Suprapubic skin (tissue), 4 donors: ENCODE results near the gene DECR2. TPM values are rescaled to one million over a fixed set of nuclear protein-coding genes. Genes with fewer than 3 reads are reported as not detected.

ENCODE experiments used
- DNase-seq, 2 donors: peaks; one replicate each; pipeline ENCODE4 v3.0.0-alpha.2; 2019; ENCODE audit warnings: low spot score in 2 of 2
- H3K27ac ChIP-seq: fragments of 200-600 bp; sonication (generic); one replicate; pipeline ENCODE4 v1.5.1; 2019
- H3K27me3 ChIP-seq: fragments of 200-600 bp; sonication (generic); one replicate; pipeline ENCODE4 v1.5.1; 2019
- H3K36me3 ChIP-seq: fragments of 200-600 bp; sonication (generic); one replicate; pipeline ENCODE4 v1.5.1; 2019
- H3K4me1 ChIP-seq: fragments of 200-600 bp; sonication (generic); one replicate; pipeline ENCODE4 v1.5.1; 2019
- H3K4me3 ChIP-seq: fragments of 200-600 bp; sonication (generic); one replicate; pipeline ENCODE4 v1.5.1; 2019; ENCODE audit warnings: mild to moderate bottlenecking
- H3K9me3 ChIP-seq: fragments of 200-600 bp; sonication (generic); one replicate; pipeline ENCODE4 v1.5.1; 2019
- CTCF ChIP-seq, 2 donors: fragments of 200-600 bp in 1 of 2; fragments of 450-650 bp in 1 of 2; sonication (generic) in 1 of 2; IDR thresholded peaks; one replicate each; pipeline ENCODE4 v1.5.1; 2016 to 2019; ENCODE audit warnings: antibody characterized with exemption in 2 of 2, mild to moderate bottlenecking in 1 of 2, moderate library complexity in 1 of 2
- EP300 ChIP-seq: sonication (generic); formaldehyde crosslinking; IDR thresholded peaks from one replicate; pipeline ENCODE4 v1.6.1; 2017; ENCODE audit warnings: antibody characterized with exemption
- POLR2A ChIP-seq, 2 donors: fragments of 450-650 bp; IDR thresholded peaks; one replicate each; pipeline ENCODE4 v1.6.1; 2017; ENCODE audit warnings: antibody characterized with exemption in 2 of 2, mild to moderate bottlenecking in 2 of 2, moderate library complexity in 2 of 2
- POLR2AphosphoS5 ChIP-seq, 3 donors: sonication (generic); formaldehyde crosslinking; IDR thresholded peaks; one replicate each; pipeline ENCODE4 v1.6.1; 2017; ENCODE audit warnings: antibody characterized with exemption in 3 of 3
- WGBS: methylation state at CpG from one replicate; pipeline ENCODE4 v1.1.5; 2018; 5-methylcytosine and 5-hydroxymethylcytosine counted together
- total RNA-seq, 4 donors: library from RNA; depleted of rRNA; stranded (reverse); fragments of >200 nt; gene quantifications; one replicate each; pipeline ENCODE4 v1.1.0, GENCODE V29; 2016

Gene DECR2
- total RNA-seq, 4 donors from 2014 or later: 9.1 to 23.4 (median 12.3) TPM

GRCh38 chr16:372302-372983 lies 29.2 kb upstream of the DECR2 start:
- Histone ChIP-seq H3K27me3 (no peaks in the 10 kb centered on the region), H3K36me3 (peaks cover 67% of the 10 kb centered on the region), H3K9me3 (no peaks in the 10 kb centered on the region), H3K4me1 (peaks cover 20% of the 10 kb centered on the region), H3K27ac (no peak overlapping the region), H3K4me3 (no peak overlapping the region)
- no peak for DNase-seq
- TF ChIP-seq EP300 (no peak), POLR2A (IDR thresholded peaks at IDR 0.05) (no peak), POLR2AphosphoS5 (IDR thresholded peaks at IDR 0.05) (no peak), CTCF (IDR thresholded peaks at IDR 0.05) (no peak)
- 98% methylated on average over 12 of the region's 19 CpGs for WGBS

DNA sequence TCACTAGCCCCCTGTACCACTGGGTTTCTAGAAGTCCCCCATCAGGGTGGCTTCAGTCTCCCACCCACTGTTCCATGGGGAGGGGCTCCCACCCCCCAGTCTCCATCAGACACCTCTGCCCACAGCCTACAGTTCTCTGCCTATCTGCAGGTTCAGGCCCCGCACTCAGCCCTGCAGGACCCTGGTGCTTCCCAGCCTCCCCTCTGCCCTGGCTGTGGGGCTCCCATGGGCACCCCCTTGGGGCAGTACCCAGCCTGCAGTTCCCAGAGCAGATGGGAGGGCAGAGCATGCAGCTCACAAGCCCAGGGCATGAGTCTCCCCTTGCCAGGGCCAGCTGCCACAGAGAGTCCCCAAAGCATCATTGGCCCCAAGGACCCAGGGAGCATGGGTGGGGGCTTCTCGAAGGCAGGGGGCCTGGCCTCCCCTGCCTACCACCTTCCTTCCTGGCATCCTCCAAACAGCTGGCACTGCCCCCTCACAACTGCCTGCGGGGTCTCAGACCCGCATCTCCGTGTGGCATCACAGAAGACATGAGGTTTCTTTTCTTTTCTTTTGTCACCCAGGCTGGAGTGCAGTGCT lies 28.6 kb upstream of the DECR2 start:
- no peaks in the 10 kb centered on the region for H3K9me3 ChIP-seq
- peaks cover 20% of the 10 kb centered on the region for H3K4me1 ChIP-seq
- H3K36me3 ChIP-seq: peaks cover 62% of the 10 kb centered on the region
- no peak for TF ChIP-seq EP300
- TF ChIP-seq CTCF (IDR thresholded peaks at IDR 0.05): no peak
- TF ChIP-seq POLR2A (IDR thresholded peaks at IDR 0.05): no peak
- TF ChIP-seq POLR2AphosphoS5 (IDR thresholded peaks at IDR 0.05): no peak
- no peak for DNase-seq
- WGBS: 97% methylated on average over 4 of the region's 5 CpGs
- no peak overlapping the region for H3K4me3 ChIP-seq
- H3K27me3 ChIP-seq: no peaks in the 10 kb centered on the region
- no peak overlapping the region for H3K27ac ChIP-seq

DNA sequence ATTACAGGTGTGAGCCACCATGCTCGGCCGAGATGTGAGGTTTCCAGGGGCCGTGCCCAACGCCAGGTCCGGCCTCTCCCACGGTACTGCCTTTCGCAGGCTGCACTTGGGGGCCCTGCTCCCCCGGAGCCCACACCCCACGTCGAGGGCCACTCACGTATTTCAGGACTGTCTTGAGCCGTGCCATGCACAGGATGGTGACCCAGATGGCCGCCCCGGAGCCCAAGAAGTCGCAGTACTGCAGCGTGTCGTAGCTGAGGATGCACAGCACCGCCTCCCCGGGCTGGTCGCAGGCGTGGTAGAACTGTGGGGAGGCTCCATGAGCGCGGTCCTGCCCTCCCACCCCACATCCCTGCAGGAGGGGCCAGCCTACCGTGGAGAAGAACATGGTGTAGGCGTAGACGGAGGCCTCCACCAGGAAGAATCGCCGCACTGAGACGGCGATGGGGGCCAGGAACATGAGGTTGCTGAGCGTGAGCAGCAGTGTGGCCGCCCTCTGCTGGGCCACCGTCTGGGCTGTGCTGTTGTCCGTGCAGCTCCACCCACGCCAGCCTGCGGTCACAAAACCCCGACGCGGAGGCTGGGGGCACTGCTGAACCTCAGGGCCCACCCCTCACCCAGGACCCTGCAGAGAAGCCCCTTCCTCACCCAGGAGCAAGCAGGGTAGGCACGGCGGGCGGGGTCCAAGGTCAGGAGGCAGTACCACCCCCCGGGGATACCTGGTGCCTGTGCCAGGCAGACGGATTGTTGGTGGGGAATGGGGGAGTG lies 27.7 kb upstream of the DECR2 start:
- no peak overlapping the region for H3K27ac ChIP-seq
- TF ChIP-seq CTCF (IDR thresholded peaks at IDR 0.05): no peak
- no peak for TF ChIP-seq POLR2AphosphoS5 (IDR thresholded peaks at IDR 0.05)
- no peak for TF ChIP-seq EP300
- no peak for TF ChIP-seq POLR2A (IDR thresholded peaks at IDR 0.05)
- no peaks in the 10 kb centered on the region for H3K9me3 ChIP-seq
- no peak overlapping the region for H3K4me3 ChIP-seq
- no peaks in the 10 kb centered on the region for H3K27me3 ChIP-seq
- 92% methylated on average over 24 of the region's 44 CpGs for WGBS
- H3K4me1 ChIP-seq: peaks cover 21% of the 10 kb centered on the region
- peak in 1 of 2 donors; percentile 62 for DNase-seq
- peaks cover 55% of the 10 kb centered on the region for H3K36me3 ChIP-seq

DNA sequence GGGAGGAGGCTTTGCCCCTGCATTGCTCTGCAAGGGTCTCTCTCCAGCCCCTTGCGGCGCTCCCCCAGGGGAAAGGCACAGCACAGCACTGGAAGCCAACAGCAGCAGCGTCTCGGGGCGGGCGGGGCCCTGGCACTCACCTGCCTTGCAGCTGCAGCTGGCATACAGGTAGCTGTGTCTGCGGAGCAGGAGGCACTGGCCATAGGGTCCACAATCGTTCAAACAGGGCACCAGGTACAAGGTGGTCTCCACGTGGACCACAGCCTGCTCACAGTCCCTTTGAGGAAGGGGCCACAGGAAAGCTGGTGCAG lies 27.1 kb upstream of the DECR2 start:
- Histone ChIP-seq H3K27me3 (no peaks in the 10 kb centered on the region), H3K36me3 (peaks cover 55% of the 10 kb centered on the region), H3K9me3 (no peaks in the 10 kb centered on the region), H3K27ac (no peak overlapping the region), H3K4me1 (peaks cover 21% of the 10 kb centered on the region), H3K4me3 (no peak overlapping the region)
- WGBS: 70% methylated on average over 3 of the region's 9 CpGs
- no peak for DNase-seq
- TF ChIP-seq EP300: no peak
- TF ChIP-seq POLR2A (IDR thresholded peaks at IDR 0.05): no peak
- TF ChIP-seq POLR2AphosphoS5 (IDR thresholded peaks at IDR 0.05): no peak
- TF ChIP-seq CTCF (IDR thresholded peaks at IDR 0.05): no peak

GRCh38 chr16:375212-375611 lies 26.5 kb upstream of the DECR2 start:
- TF ChIP-seq CTCF (IDR thresholded peaks at IDR 0.05) (no peak), EP300 (no peak), POLR2AphosphoS5 (IDR thresholded peaks at IDR 0.05) (no peak), POLR2A (IDR thresholded peaks at IDR 0.05) (no peak)
- Histone ChIP-seq H3K27ac (no peak overlapping the region), H3K27me3 (no peaks in the 10 kb centered on the region), H3K4me3 (no peak overlapping the region), H3K36me3 (peaks cover 55% of the 10 kb centered on the region), H3K4me1 (peaks cover 21% of the 10 kb centered on the region), H3K9me3 (no peaks in the 10 kb centered on the region)
- WGBS: 88% methylated on average over 20 of the region's 23 CpGs
- no peak for DNase-seq
